ENCODE data around the gene PRL. TPM values are rescaled to one million over a fixed set of nuclear protein-coding genes. Genes with fewer than 3 reads are reported as not detected.

The PRL gene
- not detected in 2 replicates for total RNA-seq (ENCODE audit: low replicate concordance)

DNA sequence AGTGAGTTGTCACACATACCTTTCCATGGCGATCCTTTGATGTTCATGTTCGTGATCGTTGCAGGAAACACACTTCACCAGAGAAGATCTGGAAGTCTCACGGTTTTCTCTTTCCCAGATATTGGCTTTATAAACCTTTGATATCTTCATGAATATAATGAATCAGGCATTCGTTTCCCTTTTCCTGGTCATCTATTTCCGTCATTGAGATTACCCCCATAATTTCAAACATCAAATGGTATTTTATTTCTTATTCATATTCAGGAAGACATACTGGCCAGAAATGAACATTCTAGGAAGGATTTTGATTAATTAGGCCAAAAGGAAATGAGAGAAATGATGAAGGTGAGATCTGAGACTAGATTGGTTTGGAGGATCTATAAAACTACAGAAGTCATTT, at the start of gene PRL:
PRL (minus strand) TSS at position 101 of the 400 bp plus-strand sequence; CDS start at position 47, 54 bp downstream.
- TF ChIP-seq, protein P1, sequence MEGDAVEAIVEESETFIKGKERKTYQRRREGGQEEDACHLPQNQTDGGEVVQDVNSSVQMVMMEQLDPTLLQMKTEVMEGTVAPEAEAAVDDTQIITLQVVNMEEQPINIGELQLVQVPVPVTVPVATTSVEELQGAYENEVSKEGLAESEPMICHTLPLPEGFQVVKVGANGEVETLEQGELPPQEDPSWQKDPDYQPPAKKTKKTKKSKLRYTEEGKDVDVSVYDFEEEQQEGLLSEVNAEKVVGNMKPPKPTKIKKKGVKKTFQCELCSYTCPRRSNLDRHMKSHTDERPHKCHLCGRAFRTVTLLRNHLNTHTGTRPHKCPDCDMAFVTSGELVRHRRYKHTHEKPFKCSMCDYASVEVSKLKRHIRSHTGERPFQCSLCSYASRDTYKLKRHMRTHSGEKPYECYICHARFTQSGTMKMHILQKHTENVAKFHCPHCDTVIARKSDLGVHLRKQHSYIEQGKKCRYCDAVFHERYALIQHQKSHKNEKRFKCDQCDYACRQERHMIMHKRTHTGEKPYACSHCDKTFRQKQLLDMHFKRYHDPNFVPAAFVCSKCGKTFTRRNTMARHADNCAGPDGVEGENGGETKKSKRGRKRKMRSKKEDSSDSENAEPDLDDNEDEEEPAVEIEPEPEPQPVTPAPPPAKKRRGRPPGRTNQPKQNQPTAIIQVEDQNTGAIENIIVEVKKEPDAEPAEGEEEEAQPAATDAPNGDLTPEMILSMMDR (IDR thresholded peaks at IDR 0.05; ENCODE audit: insufficient read depth, low read length): no peak
- DNase-seq (ENCODE audit: low read depth): no peak
- H3K4me3 ChIP-seq (ENCODE audit: low read depth, low read length): no peak within 1 kb of the TSS

DNA sequence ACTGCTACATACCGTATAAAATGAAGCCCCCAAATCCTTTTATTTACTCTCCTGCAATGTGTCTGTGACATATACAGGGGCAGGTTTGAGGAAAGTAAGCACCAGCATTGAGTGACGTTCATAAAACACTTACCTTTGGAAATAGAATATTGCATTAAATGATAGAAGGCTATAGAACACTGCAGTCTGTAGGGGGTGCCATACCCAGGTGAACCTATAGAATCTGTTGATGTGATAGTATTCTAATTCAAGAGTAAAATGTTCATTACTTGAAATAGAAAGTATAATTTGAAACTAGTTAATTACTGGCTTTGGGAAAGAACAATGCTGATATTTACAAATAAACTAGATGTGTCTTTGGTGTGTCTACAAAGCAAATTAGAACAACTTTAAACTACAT, 47.0 kb upstream of the PRL start:
- TF ChIP-seq, protein P1 (IDR thresholded peaks at IDR 0.05; ENCODE audit: insufficient read depth, low read length): no peak
- no peak overlapping the region for H3K4me3 ChIP-seq (ENCODE audit: low read depth, low read length)
- DNase-seq (ENCODE audit: low read depth): no peak

DNA sequence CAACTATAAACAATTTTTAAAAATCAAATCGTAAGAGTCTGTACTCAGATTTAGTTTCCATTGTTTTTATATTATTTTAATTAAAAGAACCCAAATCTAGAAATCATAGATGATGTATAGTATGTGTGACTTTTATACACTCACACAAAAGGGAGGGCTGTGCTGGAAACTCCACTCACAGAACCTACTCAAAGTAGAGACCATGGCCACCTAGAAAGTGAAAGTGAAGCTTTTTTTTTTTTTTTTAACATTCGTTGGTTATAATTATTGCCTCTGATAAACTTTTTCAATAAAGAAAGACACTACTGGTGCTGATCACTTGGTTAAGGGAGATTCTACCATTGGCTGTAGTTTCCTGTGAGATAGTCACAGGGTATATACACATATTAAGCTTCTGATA, 37.9 kb upstream of the PRL start:
- DNase-seq (ENCODE audit: low read depth): no peak
- TF ChIP-seq, protein P1 (IDR thresholded peaks at IDR 0.05; ENCODE audit: insufficient read depth, low read length): no peak
- no peak overlapping the region for H3K4me3 ChIP-seq (ENCODE audit: low read depth, low read length)

DNA sequence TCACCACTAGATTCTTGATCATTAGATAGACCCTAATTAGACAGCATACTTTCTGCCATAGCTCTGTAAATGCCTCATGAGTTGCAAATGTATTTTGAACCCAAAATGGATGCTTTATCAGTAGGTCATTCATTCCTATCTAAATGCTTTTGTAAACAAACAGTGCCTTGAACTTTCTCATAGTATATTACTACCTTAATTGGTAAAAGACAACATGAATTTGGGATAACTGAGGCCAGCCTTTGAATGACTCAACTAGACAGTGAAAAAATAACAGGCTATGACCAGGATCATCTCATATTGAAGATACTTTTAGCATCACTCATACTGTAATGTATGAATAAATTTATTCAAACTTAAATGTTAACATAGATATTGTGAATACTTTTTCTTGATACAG, 37.0 kb upstream of the PRL start:
- DNase-seq (ENCODE audit: low read depth): no peak
- TF ChIP-seq, protein P1 (IDR thresholded peaks at IDR 0.05; ENCODE audit: insufficient read depth, low read length): no peak
- H3K4me3 ChIP-seq (ENCODE audit: low read depth, low read length): no peak overlapping the region

DNA sequence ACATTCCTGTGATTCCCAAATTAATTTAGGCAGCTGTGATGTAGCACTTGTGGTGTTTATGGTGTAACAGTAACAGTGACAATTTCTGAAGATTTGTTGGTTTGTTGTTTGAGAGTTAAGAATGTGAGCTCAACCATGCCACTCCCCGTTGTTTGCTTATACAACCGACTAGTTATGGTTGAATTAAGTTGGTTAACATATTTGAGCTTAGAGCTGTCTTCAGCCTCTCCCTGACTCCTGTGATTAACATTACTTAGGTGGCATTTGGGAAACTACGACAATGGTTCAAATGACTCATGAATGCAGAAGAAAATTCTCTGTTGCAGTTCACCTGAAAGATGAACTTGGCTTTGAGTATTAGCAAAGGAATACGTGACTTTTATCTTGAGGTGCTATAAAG, 35.9 kb upstream of the PRL start:
- H3K4me3 ChIP-seq (ENCODE audit: low read depth, low read length): no peak overlapping the region
- DNase-seq (ENCODE audit: low read depth): no peak
- TF ChIP-seq, protein P1 (IDR thresholded peaks at IDR 0.05; ENCODE audit: insufficient read depth, low read length): no peak

DNA sequence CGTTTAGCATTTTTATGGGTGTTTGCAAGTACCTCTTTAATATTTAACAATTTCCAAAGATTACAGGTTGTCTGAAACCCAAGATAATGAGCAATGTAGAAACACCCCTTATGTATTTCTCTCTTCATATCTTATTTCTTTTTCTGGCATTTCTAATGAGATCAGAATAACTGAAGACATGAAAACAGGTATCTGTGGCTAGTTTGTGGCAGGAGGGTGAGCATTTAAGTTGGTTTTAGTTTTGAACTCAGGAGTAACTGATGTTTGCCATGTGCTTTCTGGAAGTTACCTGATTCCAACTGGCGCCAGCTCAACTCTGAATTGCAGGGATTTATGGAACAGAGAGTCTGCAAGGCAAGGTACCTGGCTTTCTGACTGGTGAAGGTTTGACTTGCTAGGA, 35.4 kb upstream of the PRL start:
- H3K4me3 ChIP-seq (ENCODE audit: low read depth, low read length): no peak overlapping the region

DNA sequence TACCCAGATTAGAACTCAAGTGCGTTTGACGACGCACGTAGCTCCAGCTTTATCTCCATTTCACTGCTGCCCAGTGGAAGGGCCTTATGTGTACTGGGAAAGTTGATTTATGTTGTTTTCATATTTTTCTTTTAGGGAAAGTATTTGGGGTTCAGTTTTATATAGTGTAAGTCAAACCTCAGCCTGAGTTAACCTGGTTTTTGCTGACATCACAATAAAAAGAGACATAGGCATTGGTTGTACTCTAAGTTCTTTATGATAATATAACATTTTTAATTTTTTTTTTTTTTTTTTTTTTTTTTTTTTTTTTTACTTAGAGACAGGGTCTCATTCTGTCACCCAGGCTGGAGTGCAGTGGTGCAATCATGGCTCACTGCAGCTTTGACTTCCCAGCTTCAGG, 34.1 kb upstream of the PRL start:
- no peak overlapping the region for H3K4me3 ChIP-seq (ENCODE audit: low read depth, low read length)
- TF ChIP-seq, protein P1 (IDR thresholded peaks at IDR 0.05; ENCODE audit: insufficient read depth, low read length): no peak
- no peak for DNase-seq (ENCODE audit: low read depth)

More for the DNA sequence above, 35.4 kb upstream of the PRL start:
- no peak for DNase-seq (ENCODE audit: low read depth)
- TF ChIP-seq, protein P1 (IDR thresholded peaks at IDR 0.05; ENCODE audit: insufficient read depth, low read length): no peak
